Prostate gland (tissue), 2 donors: Measurements from ENCODE around the gene WWOX. TPM values are rescaled to one million over a fixed set of nuclear protein-coding genes. Genes with fewer than 3 reads are reported as not detected.

ENCODE experiments used
- DNase-seq: peaks from one replicate; pipeline ENCODE4 v3.0.0-alpha.2; 2019; ENCODE audit warnings: low spot score
- H3K27ac ChIP-seq, 2 donors: fragments of 200-600 bp; sonication (generic); 2 replicates each; pipeline ENCODE4 v1.5.1; 2017 to 2019
- H3K27me3 ChIP-seq: fragments of 200-600 bp; sonication (generic); replicated peaks from 2 replicates; pipeline ENCODE4 v1.5.1; 2019; ENCODE audit not compliant: insufficient read depth
- H3K36me3 ChIP-seq, 2 donors: fragments of 200-600 bp; sonication (generic); 1 replicate in 1 of 2; 2 replicates in 1 of 2; pipeline versions ENCODE4 v1.5.1 to v1.8.1; 2017 to 2019
- H3K4me1 ChIP-seq: fragments of 200-600 bp; sonication (generic); replicated peaks from 2 replicates; pipeline ENCODE4 v1.5.1; 2019
- H3K4me3 ChIP-seq, 2 donors: fragments of 200-600 bp; sonication (generic); 2 replicates each; pipeline ENCODE4 v1.5.1; 2017 to 2019
- H3K9me3 ChIP-seq: fragments of 200-600 bp; sonication (generic); 2 replicates; pipeline ENCODE4 v1.5.1; 2017
- CTCF ChIP-seq, 4 experiments: fragments of 200-600 bp in 2 of 4; fragments of 450-650 bp in 2 of 4; sonication (generic) in 2 of 4; IDR thresholded peaks; 1 replicate in 3 of 4; 2 replicates in 1 of 4; pipeline ENCODE4 v1.5.1; 2016 to 2019; ENCODE audit warnings: antibody characterized with exemption in 4 of 4, mild to moderate bottlenecking in 2 of 4, moderate library complexity in 2 of 4
- POLR2A ChIP-seq: fragments of 450-650 bp; IDR thresholded peaks from one replicate; pipeline ENCODE4 v1.6.1; 2016; ENCODE audit warnings: antibody characterized with exemption, mild to moderate bottlenecking
- POLR2AphosphoS5 ChIP-seq: sonication (generic); formaldehyde crosslinking; IDR thresholded peaks from one replicate; pipeline ENCODE4 v1.6.1; 2017; ENCODE audit warnings: antibody characterized with exemption
- WGBS: methylation state at CpG from one replicate; pipeline ENCODE4 v1.1.5; 2018; 5-methylcytosine and 5-hydroxymethylcytosine counted together
- intact Hi-C: fragments of 100-400 bp; cut with DNase I; formaldehyde crosslinking; loops from one replicate; pipeline ENCODE4 v1.14.2; 2022
- total RNA-seq, 2 donors: library from RNA; depleted of rRNA; stranded (reverse); fragments of >200 nt; gene quantifications; one replicate each; pipeline ENCODE4 v1.1.0, GENCODE V29; 2016

Gene WWOX
- total RNA-seq, 2 donors from 2014 or later: 93.2 to 99.4 TPM

GRCh38 chr16:78750611-78751010 is 651.2 kb downstream of the WWOX start:
- H3K36me3 ChIP-seq: no peaks in the 10 kb centered on the region
- H3K27ac ChIP-seq: no peak overlapping the region
- no peak for DNase-seq
- H3K4me1 ChIP-seq: no peaks in the 10 kb centered on the region
- 97% methylated on average over 8 of the region's 8 CpGs for WGBS
- H3K9me3 ChIP-seq: no peaks in the 10 kb centered on the region
- no peaks in the 10 kb centered on the region for H3K27me3 ChIP-seq
- H3K4me3 ChIP-seq: no peak overlapping the region
- TF ChIP-seq POLR2A (no peak), CTCF (IDR thresholded peaks at IDR 0.05) (no peak), POLR2AphosphoS5 (no peak)
- intact Hi-C loops: no loop called here

- WGBS: 91% methylated on average over 3 of the region's 3 CpGs
Observed at GRCh38 chr16:78751601-78752000, 652.1 kb downstream of the WWOX start.

GRCh38 chr16:78754713-78755112 is 655.3 kb downstream of the WWOX start:
- H3K27ac ChIP-seq: no peak overlapping the region
- H3K4me1 ChIP-seq: no peaks in the 10 kb centered on the region
- DNase-seq: no peak
- no peaks in the 10 kb centered on the region for H3K27me3 ChIP-seq
- 90% methylated on average over 5 of the region's 5 CpGs for WGBS
- H3K4me3 ChIP-seq: no peak overlapping the region
- no peaks in the 10 kb centered on the region for H3K36me3 ChIP-seq
- H3K9me3 ChIP-seq: no peaks in the 10 kb centered on the region
- TF ChIP-seq POLR2AphosphoS5 (no peak), POLR2A (no peak), CTCF (IDR thresholded peaks at IDR 0.05) (no peak)
- intact Hi-C loops: no loop called here

More at GRCh38 chr16:78751601-78752000, 652.1 kb downstream of the WWOX start:
- no peak overlapping the region for H3K27ac ChIP-seq
- no peaks in the 10 kb centered on the region for H3K9me3 ChIP-seq
- no peaks in the 10 kb centered on the region for H3K4me1 ChIP-seq
- H3K36me3 ChIP-seq: no peaks in the 10 kb centered on the region
- TF ChIP-seq CTCF (IDR thresholded peaks at IDR 0.05): no peak
- no peak for TF ChIP-seq POLR2AphosphoS5
- no peak for TF ChIP-seq POLR2A
- no peak overlapping the region for H3K4me3 ChIP-seq
- DNase-seq: no peak
- intact Hi-C loops: no loop called here
- no peaks in the 10 kb centered on the region for H3K27me3 ChIP-seq

GRCh38 chr16:78755751-78756661 is 656.6 kb downstream of the WWOX start:
- no peak for DNase-seq
- H3K36me3 ChIP-seq: no peaks in the 10 kb centered on the region
- no peaks in the 10 kb centered on the region for H3K4me1 ChIP-seq
- H3K4me3 ChIP-seq: no peak overlapping the region
- no peaks in the 10 kb centered on the region for H3K27me3 ChIP-seq
- no peak overlapping the region for H3K27ac ChIP-seq
- intact Hi-C loops: no loop called here
- TF ChIP-seq POLR2A: no peak
- H3K9me3 ChIP-seq: no peaks in the 10 kb centered on the region
- WGBS: 70% methylated on average over 8 of the region's 8 CpGs

- DNase-seq: no peak
- WGBS: 51% methylated on average over 2 of the region's 2 CpGs
- H3K4me3 ChIP-seq: no peak overlapping the region
- no peaks in the 10 kb centered on the region for H3K36me3 ChIP-seq
- no peaks in the 10 kb centered on the region for H3K27me3 ChIP-seq
- H3K4me1 ChIP-seq: no peaks in the 10 kb centered on the region
- TF ChIP-seq CTCF (IDR thresholded peaks at IDR 0.05): no peak
- TF ChIP-seq POLR2AphosphoS5: no peak
- TF ChIP-seq POLR2A: no peak
- intact Hi-C loops: no loop called here
- no peaks in the 10 kb centered on the region for H3K9me3 ChIP-seq
- H3K27ac ChIP-seq: no peak overlapping the region
Observed at GRCh38 chr16:78759596-78759995, 660.1 kb downstream of the WWOX start.
